Effector memory CD4-positive, alpha-beta T cell (primary cell): ENCODE results near the gene AK1.
"Not testable (repeated sequence)": the region's sequence is repeated elsewhere in the genome, so short reads cannot be mapped to it uniquely, and the experiment has no call there.

Experiments
- DNase-seq, 3 donors: peaks; one replicate each; pipeline ENCODE4 v3.0.0-alpha.2; 2020
- H3K27ac ChIP-seq: 2 replicates; pipeline ENCODE4 v1.7.0; 2013; ENCODE audit warnings: mild to moderate bottlenecking, low read length, moderate library complexity; ENCODE audit not compliant: insufficient read depth, poor library complexity, severe bottlenecking
- H3K27me3 ChIP-seq: replicated peaks from 2 replicates; pipeline ENCODE4 v1.7.0; 2013; ENCODE audit warnings: mild to moderate bottlenecking, low read length; ENCODE audit not compliant: insufficient read depth, control insufficient read depth, poor library complexity, severe bottlenecking
- H3K36me3 ChIP-seq: 2 replicates; pipeline ENCODE4 v1.7.0; 2013; ENCODE audit warnings: mild to moderate bottlenecking, low read length, moderate library complexity; ENCODE audit not compliant: control insufficient read depth, insufficient read depth
- H3K4me1 ChIP-seq: 2 replicates; pipeline ENCODE4 v1.7.0; 2013; ENCODE audit warnings: low read length, mild to moderate bottlenecking; ENCODE audit not compliant: control insufficient read depth, insufficient read depth, poor library complexity, severe bottlenecking
- H3K4me3 ChIP-seq: 2 replicates; pipeline ENCODE4 v1.7.0; 2013; ENCODE audit warnings: low read length, low read depth, mild to moderate bottlenecking; ENCODE audit not compliant: insufficient read depth, poor library complexity, severe bottlenecking
- H3K9me3 ChIP-seq: 2 replicates; pipeline ENCODE4 v1.7.0; 2013; ENCODE audit warnings: mild to moderate bottlenecking, low read length, moderate library complexity; ENCODE audit not compliant: control insufficient read depth

AK1 gene

DNA sequence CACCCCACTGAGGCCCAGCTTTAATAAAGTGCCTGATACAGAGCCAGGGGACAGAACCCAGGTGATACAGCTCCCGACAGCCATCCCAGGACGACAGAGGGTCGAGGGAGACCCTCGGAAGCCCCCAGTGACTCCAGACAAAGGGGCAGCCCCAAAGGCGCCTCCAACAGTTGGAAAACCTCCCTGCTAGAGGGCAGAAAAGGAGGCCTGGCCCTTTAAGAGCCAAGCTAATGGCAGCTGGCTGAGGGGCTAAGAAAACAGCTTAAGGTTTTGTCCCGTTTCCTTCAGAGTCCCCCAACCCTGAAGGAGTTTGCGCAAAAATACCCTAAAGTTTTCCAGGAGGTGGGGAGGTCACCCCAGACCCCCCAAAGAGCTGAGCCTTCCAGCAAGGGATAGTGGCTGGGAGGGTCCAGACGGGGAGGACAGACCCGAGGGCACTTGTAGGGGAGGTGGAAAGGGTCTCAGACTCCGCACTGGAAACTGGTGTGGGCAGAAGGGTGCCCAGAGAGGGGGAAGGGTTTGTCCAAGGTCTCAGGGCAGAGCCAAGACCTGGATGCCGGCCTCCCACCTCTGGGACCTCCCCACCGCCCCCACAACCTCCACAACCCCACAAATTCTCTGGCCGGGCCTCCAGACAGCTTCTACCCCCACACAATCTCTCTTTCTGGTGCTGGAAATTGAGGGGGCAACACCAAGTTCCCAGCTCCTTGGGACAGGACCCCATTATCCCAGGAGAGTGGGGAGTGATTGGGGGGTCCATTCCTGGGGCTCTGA lies 8.2 kb upstream of the AK1 start:
- Histone ChIP-seq H3K9me3 (no peaks in the 10 kb centered on the region), H3K4me3 (no peak overlapping the region), H3K36me3 (peaks cover 44% of the 10 kb centered on the region), H3K27me3 (no peaks in the 10 kb centered on the region), H3K27ac (no peak overlapping the region), H3K4me1 (peaks cover 2% of the 10 kb centered on the region)
- DNase-seq, result no peak

DNA sequence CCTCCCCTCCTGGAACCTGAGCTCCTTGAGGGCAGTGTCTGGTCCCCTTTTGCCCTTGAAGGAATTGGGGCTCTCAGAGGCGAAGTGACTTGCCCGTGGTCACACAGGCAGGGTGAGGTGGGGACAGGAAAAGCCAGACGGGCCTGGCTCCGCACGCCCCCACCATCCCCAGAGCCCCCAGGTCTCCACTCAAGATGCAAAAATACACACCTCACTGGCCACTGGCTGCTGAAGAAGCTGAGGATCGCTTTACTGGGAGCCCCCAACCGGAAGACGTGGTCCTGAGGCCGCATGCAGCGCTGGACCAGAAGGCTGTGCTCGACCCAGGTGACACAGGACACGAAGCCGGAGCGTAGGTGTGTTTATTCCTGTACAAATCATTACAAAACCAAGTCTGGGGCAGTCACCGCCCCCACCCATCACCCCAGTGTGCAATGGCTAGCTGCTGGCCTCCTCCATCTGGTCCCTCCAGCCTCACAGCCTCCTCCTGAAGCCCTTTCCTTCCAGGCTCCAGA lies 7.6 kb upstream of the AK1 start:
- DNase-seq, result no peak
- Histone ChIP-seq H3K27ac (no peak overlapping the region), H3K4me3 (no peak overlapping the region), H3K27me3 (no peaks in the 10 kb centered on the region), H3K9me3 (no peaks in the 10 kb centered on the region), H3K36me3 (peaks cover 37% of the 10 kb centered on the region), H3K4me1 (peaks cover 2% of the 10 kb centered on the region)

DNA sequence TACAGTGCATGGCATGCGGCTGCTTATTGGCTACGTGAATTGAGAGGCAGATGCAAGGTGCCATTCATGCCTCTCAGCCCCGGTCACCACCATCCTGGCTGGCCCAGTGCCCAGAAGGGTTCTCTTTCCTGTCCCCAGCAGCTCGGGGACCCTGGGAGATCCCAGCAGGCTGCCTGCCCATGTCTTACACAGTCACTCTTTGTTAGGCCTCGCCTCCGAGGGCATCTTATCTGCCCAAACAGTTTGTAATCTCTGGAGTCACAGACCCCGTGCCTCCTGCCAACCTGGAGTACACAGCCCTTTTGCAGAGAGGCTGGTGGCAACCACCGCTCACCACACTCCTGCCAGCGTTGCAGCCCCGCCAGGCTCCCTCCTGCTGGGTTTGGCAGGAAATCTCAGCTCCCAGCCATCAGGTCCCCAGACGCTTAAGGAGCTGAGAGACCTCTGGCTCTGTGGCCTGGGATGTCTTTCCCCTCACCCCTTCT lies 7.0 kb upstream of the AK1 start:
- H3K27me3 ChIP-seq, result no peaks in the 10 kb centered on the region
- peaks cover 37% of the 10 kb centered on the region for H3K36me3 ChIP-seq
- H3K27ac ChIP-seq, result no peak overlapping the region
- DNase-seq, result no peak
- no peak overlapping the region for H3K4me3 ChIP-seq
- peaks cover 2% of the 10 kb centered on the region for H3K4me1 ChIP-seq
- no peaks in the 10 kb centered on the region for H3K9me3 ChIP-seq

- peaks cover 37% of the 10 kb centered on the region for H3K36me3 ChIP-seq
- no peak overlapping the region for H3K4me3 ChIP-seq
- no peaks in the 10 kb centered on the region for H3K27me3 ChIP-seq
- no peak overlapping the region for H3K27ac ChIP-seq
- no peaks in the 10 kb centered on the region for H3K9me3 ChIP-seq
- H3K4me1 ChIP-seq, result peaks cover 2% of the 10 kb centered on the region
- DNase-seq, result no peak
Observed at GRCh38 chr9:127883959-127884358, 6.5 kb upstream of the AK1 start.

GRCh38 chr9:127881715-127882114 lies 4.2 kb upstream of the AK1 start:
- H3K4me3 ChIP-seq, DNase-seq, H3K4me1 ChIP-seq, H3K9me3 ChIP-seq, H3K27ac ChIP-seq, H3K27me3 ChIP-seq: not testable (repeated sequence)
- H3K36me3 ChIP-seq, result peaks cover 23% of the 10 kb centered on the region

DNA sequence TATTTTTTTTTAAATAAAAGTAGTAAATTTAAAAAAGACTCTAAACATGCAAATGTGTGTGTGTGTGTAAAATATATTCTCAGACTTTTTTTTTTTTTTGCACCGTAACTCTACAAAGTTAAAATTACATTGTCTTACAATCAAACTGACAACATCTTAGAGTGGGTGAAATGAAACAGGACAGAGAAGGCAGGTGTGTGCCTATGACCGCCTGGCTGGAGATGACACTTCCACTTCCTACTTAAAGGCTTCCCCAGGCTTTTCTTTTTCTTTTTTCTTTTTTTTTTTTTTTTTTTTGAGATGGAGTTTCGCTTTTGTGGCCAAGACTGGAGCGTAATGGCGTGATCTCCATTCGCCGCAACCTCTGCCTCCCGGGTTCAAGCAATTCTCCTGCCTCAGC lies 2.7 kb upstream of the AK1 start:
- Histone ChIP-seq H3K27ac (no peak overlapping the region), H3K4me3 (no peak overlapping the region), H3K9me3 (no peaks in the 10 kb centered on the region), H3K36me3 (peaks cover 7% of the 10 kb centered on the region), H3K27me3 (no peaks in the 10 kb centered on the region), H3K4me1 (peaks cover 8% of the 10 kb centered on the region)
- no peak for DNase-seq

- no peaks in the 10 kb centered on the region for H3K36me3 ChIP-seq
- no peak overlapping the region for H3K27ac ChIP-seq
- H3K4me1 ChIP-seq, result peaks cover 8% of the 10 kb centered on the region
- H3K9me3 ChIP-seq, result no peaks in the 10 kb centered on the region
- H3K27me3 ChIP-seq, result no peaks in the 10 kb centered on the region
- H3K4me3 ChIP-seq, result no peak overlapping the region
- no peak for DNase-seq
Observed at GRCh38 chr9:127878652-127879390, 1.3 kb upstream of the AK1 start.

DNA sequence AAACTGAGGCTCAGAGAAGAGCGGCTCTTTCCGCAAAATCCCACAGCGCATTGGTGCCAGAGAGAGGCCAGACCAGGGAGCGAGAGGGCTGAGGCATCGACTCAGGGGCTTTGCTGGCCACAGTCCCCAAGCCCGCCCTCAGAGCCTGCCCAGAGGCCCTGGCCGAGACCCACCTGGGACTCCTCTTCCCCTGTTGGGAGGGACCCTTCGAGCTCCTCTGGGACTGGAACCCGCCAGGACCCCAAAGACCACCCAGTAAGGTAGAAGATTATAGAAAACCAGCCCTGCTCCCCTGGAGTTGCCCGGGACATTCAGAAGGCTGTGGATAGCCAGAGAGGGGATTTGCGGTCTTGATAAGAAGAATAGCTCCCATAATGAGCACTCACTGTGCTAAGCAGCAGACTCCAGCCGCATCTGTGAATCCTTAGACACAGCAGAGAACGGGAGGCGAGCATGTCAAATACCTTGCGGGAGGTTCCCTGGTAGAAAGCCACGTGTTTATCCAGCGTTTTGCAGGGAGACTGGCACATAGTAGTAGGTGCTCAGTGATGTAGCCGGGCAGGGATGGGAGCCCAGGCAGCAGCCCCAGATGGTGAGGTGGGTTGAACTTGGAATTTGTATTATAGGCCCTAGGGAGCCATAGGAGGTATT lies 651 bp upstream of the AK1 start:
- Histone ChIP-seq H3K9me3 (no peaks in the 10 kb centered on the region), H3K27me3 (no peaks in the 10 kb centered on the region), H3K4me1 (peaks cover 8% of the 10 kb centered on the region), H3K36me3 (no peaks in the 10 kb centered on the region), H3K27ac (no peak overlapping the region), H3K4me3 (no peak overlapping the region)
- DNase-seq, result no peak

DNA sequence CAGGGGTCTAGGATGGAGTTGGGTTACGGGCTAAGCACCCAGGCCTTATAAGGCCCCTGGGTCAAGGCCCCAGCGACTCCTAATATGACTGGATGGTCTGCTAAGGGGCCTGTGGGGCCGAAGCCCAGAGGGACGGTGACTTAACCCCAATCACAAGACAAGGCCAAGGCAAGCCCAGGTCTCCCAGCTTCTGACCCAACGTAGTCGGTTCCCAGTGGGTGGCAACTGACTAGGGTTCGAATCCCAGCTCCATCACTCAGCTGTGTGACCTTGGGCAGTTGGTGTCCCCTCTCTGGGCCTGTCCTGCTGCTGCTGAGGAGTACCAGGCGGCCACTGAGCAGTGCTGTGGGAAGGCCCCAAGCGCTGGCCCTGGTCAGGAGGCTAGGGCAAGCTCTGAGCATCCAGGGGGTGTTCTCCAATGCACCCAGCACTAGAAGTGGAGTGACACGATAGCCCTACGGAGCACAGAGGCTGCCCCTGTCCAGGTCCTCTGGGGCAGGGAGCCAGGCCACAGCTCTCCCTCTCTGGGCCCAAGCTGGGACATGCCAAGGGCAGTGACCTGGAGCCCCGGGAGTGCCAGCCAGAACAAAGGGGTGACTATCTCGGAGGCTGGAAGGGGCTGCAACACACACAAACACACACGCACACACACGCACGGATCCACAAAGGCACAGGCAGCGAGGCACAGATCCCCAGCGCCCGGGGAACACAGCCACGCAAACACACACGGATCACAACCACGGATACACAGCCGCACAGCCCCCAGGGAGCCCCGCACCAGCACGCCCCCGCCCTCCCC lies 512 bp downstream of the AK1 start:
- no peaks in the 10 kb centered on the region for H3K9me3 ChIP-seq
- peaks cover 6% of the 10 kb centered on the region for H3K4me1 ChIP-seq
- H3K27me3 ChIP-seq, result no peaks in the 10 kb centered on the region
- H3K4me3 ChIP-seq, result no peak overlapping the region
- no peaks in the 10 kb centered on the region for H3K36me3 ChIP-seq
- DNase-seq, result no peak
- no peak overlapping the region for H3K27ac ChIP-seq
